ENCODE measurements around the gene CLEC19A.

DNA sequence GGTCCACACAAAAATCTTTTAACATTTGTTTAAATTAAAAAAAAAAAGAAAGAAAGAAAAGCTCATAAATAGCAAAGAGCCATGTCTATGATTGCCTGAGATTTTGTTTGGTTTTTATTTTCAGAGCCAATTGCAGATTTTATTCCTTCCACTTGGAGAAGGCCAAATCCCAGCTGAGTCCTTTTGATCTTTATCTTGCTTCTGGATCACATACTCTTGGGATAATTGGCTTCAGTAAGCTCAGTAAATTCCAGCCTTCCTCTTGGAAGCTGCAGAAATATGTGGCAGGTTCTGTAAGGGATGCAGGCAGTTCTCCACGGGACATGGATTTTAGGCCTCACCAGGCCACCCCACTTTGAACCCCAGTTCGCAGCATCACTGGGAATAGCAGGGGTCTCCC is 68.8 kb downstream of the CLEC19A start:
- TF ChIP-seq, protein P1, sequence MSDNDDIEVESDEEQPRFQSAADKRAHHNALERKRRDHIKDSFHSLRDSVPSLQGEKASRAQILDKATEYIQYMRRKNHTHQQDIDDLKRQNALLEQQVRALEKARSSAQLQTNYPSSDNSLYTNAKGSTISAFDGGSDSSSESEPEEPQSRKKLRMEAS (IDR thresholded peaks at IDR 0.05; ENCODE audit: low read depth, low read length): no peak
- TF ChIP-seq, protein P2, sequence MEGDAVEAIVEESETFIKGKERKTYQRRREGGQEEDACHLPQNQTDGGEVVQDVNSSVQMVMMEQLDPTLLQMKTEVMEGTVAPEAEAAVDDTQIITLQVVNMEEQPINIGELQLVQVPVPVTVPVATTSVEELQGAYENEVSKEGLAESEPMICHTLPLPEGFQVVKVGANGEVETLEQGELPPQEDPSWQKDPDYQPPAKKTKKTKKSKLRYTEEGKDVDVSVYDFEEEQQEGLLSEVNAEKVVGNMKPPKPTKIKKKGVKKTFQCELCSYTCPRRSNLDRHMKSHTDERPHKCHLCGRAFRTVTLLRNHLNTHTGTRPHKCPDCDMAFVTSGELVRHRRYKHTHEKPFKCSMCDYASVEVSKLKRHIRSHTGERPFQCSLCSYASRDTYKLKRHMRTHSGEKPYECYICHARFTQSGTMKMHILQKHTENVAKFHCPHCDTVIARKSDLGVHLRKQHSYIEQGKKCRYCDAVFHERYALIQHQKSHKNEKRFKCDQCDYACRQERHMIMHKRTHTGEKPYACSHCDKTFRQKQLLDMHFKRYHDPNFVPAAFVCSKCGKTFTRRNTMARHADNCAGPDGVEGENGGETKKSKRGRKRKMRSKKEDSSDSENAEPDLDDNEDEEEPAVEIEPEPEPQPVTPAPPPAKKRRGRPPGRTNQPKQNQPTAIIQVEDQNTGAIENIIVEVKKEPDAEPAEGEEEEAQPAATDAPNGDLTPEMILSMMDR (IDR thresholded peaks at IDR 0.05; ENCODE audit: low read depth, low read length): no peak
- TF ChIP-seq POLR2A (IDR thresholded peaks at IDR 0.05; ENCODE audit: extremely low read depth, insufficient read length): no peak
- no peak for TF ChIP-seq MYC (IDR thresholded peaks at IDR 0.05; ENCODE audit: low read depth, low read length)

Data from NB4 (cell line).